ENCODE data around the gene ADCY5.

The ADCY5 gene

GRCh38 chr3:123371859-123372685, 76.8 kb downstream of the ADCY5 start:
- DNase-seq (ENCODE audit: low read depth in 2 of 3, low spot score in 1 of 3): no peak

- DNase-seq (ENCODE audit: low read depth in 2 of 3, low spot score in 1 of 3): no peak
Observed at GRCh38 chr3:123371426-123371825, 77.5 kb downstream of the ADCY5 start.

- DNase-seq (ENCODE audit: low read depth in 2 of 3, low spot score in 1 of 3): no peak
Observed at GRCh38 chr3:123370819-123371218, 78.1 kb downstream of the ADCY5 start.

- DNase-seq (ENCODE audit: low read depth in 2 of 3, low spot score in 1 of 3): no peak
Observed at GRCh38 chr3:123369085-123369484, 79.8 kb downstream of the ADCY5 start.

GRCh38 chr3:123367467-123368154, 81.3 kb downstream of the ADCY5 start:
- DNase-seq (ENCODE audit: low read depth in 2 of 3, low spot score in 1 of 3): no peak

- no peak for DNase-seq (ENCODE audit: low read depth in 2 of 3, low spot score in 1 of 3)
Observed at GRCh38 chr3:123365450-123366143, 83.3 kb downstream of the ADCY5 start.

GRCh38 chr3:123361071-123361470, 87.8 kb downstream of the ADCY5 start:
- no peak for DNase-seq (ENCODE audit: low read depth in 2 of 3, low spot score in 1 of 3)

GRCh38 chr3:123357275-123357674, 91.6 kb downstream of the ADCY5 start:
- no peak for DNase-seq (ENCODE audit: low read depth in 2 of 3, low spot score in 1 of 3)

- no peak for DNase-seq (ENCODE audit: low read depth in 2 of 3, low spot score in 1 of 3)
Observed at GRCh38 chr3:123353850-123354233, 95.0 kb downstream of the ADCY5 start.

GRCh38 chr3:123353227-123353849, 95.6 kb downstream of the ADCY5 start:
- DNase-seq (ENCODE audit: low read depth in 2 of 3, low spot score in 1 of 3): no peak

GRCh38 chr3:123352134-123352554, 96.7 kb downstream of the ADCY5 start:
- no peak for DNase-seq (ENCODE audit: low read depth in 2 of 3, low spot score in 1 of 3)

GRCh38 chr3:123351501-123351900, 97.4 kb downstream of the ADCY5 start:
- DNase-seq (ENCODE audit: low read depth in 2 of 3, low spot score in 1 of 3): no peak

- no peak for DNase-seq (ENCODE audit: low read depth in 2 of 3, low spot score in 1 of 3)
Observed at GRCh38 chr3:123350971-123351370, 97.9 kb downstream of the ADCY5 start.

- no peak for DNase-seq (ENCODE audit: low read depth in 2 of 3, low spot score in 1 of 3)
Observed at GRCh38 chr3:123349566-123350435, 99.1 kb downstream of the ADCY5 start.

- no peak for DNase-seq (ENCODE audit: low read depth in 2 of 3, low spot score in 1 of 3)
Observed at GRCh38 chr3:123349201-123349535, 99.7 kb downstream of the ADCY5 start.

- DNase-seq (ENCODE audit: low read depth in 2 of 3, low spot score in 1 of 3): no peak
Observed at GRCh38 chr3:123348471-123349200, 100.3 kb downstream of the ADCY5 start.

- no peak for DNase-seq (ENCODE audit: low read depth in 2 of 3, low spot score in 1 of 3)
Observed at GRCh38 chr3:123347691-123348264, 101.1 kb downstream of the ADCY5 start.

- no peak for DNase-seq (ENCODE audit: low read depth in 2 of 3, low spot score in 1 of 3)
Observed at GRCh38 chr3:123347205-123347604, 101.7 kb downstream of the ADCY5 start.

- no peak for DNase-seq (ENCODE audit: low read depth in 2 of 3, low spot score in 1 of 3)
Observed at GRCh38 chr3:123346021-123346420, 102.9 kb downstream of the ADCY5 start.
